GM23338 (cell line): Measurements from ENCODE around the gene RBM46.

Source experiments
- CREB1 ChIP-seq: fragments of 250-450 bp; sonication (Bioruptor Pico); IDR thresholded peaks from 2 replicates; pipeline ENCODE4 v1.5.0; 2020; ENCODE audit warnings: low read depth, mild to moderate bottlenecking, moderate library complexity
- CTCF ChIP-seq, 2 experiments: fragments of 200-600 bp in 1 of 2; sonication (generic) in 1 of 2; conservative IDR thresholded peaks; 2 replicates each; pipeline versions ENCODE4 v1.5.1 to v1.6.1; 2016 to 2017; ENCODE audit warnings: antibody characterized with exemption in 2 of 2, low read depth in 2 of 2, mild to moderate bottlenecking in 2 of 2, moderate library complexity in 1 of 2
- ETS1 ChIP-seq: IDR thresholded peaks from 2 replicates; pipeline ENCODE4 v1.6.1; 2016; ENCODE audit warnings: antibody characterized with exemption
- EZH2 ChIP-seq: fragments of 200-600 bp; sonication (generic); IDR thresholded peaks from one replicate; pipeline ENCODE4 v1.8.0; 2017; ENCODE audit warnings: antibody characterized with exemption, mild to moderate bottlenecking, low read depth; ENCODE audit not compliant: unreplicated experiment
- EZH2phosphoT487 ChIP-seq: fragments of 200-600 bp; sonication (generic); IDR thresholded peaks from one replicate; pipeline ENCODE4 v1.8.1; 2018; ENCODE audit warnings: antibody characterized with exemption; ENCODE audit not compliant: unreplicated experiment
- JUNB ChIP-seq: IDR thresholded peaks from one replicate; pipeline ENCODE4 v1.6.1; 2016; ENCODE audit warnings: antibody characterized with exemption; ENCODE audit not compliant: unreplicated experiment
- POLR2AphosphoS5 ChIP-seq: IDR thresholded peaks from 2 replicates; pipeline ENCODE4 v1.6.1; 2016; ENCODE audit warnings: antibody characterized with exemption, low read depth
- REST ChIP-seq: IDR thresholded peaks from one replicate; pipeline ENCODE4 v1.6.1; 2018; ENCODE audit warnings: antibody characterized with exemption; ENCODE audit not compliant: unreplicated experiment
- STAT1 ChIP-seq: IDR thresholded peaks from one replicate; pipeline ENCODE4 v1.6.1; 2016; ENCODE audit warnings: antibody characterized with exemption; ENCODE audit not compliant: unreplicated experiment
- ZNF331 ChIP-seq: fragments of 250-450 bp; sonication (Bioruptor Pico); IDR thresholded peaks from 2 replicates; pipeline ENCODE4 v1.5.0; 2020; ENCODE audit warnings: low read depth, mild to moderate bottlenecking, moderate library complexity

GRCh38 chr4:154869301-154869700 is 88.2 kb downstream of the RBM46 start:
- no peak for TF ChIP-seq POLR2AphosphoS5
- no peak for TF ChIP-seq CTCF (conservative IDR thresholded peaks at IDR 0.05; ENCODE audit: low read depth in 2 of 2)
- TF ChIP-seq JUNB = no peak
- TF ChIP-seq EZH2phosphoT487 = no peak
- no peak for TF ChIP-seq ZNF331 (CRISPR knock-in tag)
- no peak for TF ChIP-seq EZH2
- no peak for TF ChIP-seq REST
- TF ChIP-seq CREB1 (CRISPR knock-in tag) = no peak
- no peak for TF ChIP-seq ETS1
- no peak for TF ChIP-seq STAT1
